Endothelial cell of umbilical vein (primary cell): ENCODE results near the gene C2orf69. TPM values are rescaled to one million over a fixed set of nuclear protein-coding genes. Genes with fewer than 3 reads are reported as not detected.

ENCODE experiments used
- BruUV-seq: library from RNA; stranded (reverse); fragments of 400-500 nt; replicated peaks from 2 replicates; lab custom pipeline; 2021; lab: Mats Ljungman, UMichigan
- CTCF ChIA-PET: fragments of 300-600, 350-600 bp; sonication (Branson Sonifier 250); formaldehyde crosslinking; loops from one replicate; lab custom pipeline; 2021; ENCODE audit warnings: antibody characterized with exemption, inconsistent platforms; lab: Charles Lee
- POLR2A ChIA-PET: fragments of 300-600, 350-600 bp; sonication (Branson Sonifier 250); formaldehyde crosslinking; loops from one replicate; lab custom pipeline; 2021; ENCODE audit warnings: antibody characterized with exemption, inconsistent platforms; lab: Charles Lee
- DNase-seq: peaks from one replicate; pipeline ENCODE4 v3.0.0-alpha.2; 2011; ENCODE audit warnings: low read depth, low spot score
- FAIRE-seq: peaks from 2 replicates; lab custom pipeline; 2011; peaks lifted over from hg19 to GRCh38; lab: Jason Lieb, UNC
- H2AFZ ChIP-seq: 2 replicates; pipeline ENCODE4 v1.6.0; 2012; ENCODE audit warnings: low read depth, low read length, control low read depth, inconsistent platforms
- H3K27ac ChIP-seq: 2 replicates; pipeline ENCODE4 v1.5.1; 2011; ENCODE audit warnings: low read depth, mild to moderate bottlenecking, control low read depth, low read length, moderate library complexity; ENCODE audit not compliant: insufficient read depth
- H3K27me3 ChIP-seq, 2 experiments: 2 replicates each; pipeline versions ENCODE4 v1.6.0 to v1.6.1; 2011; ENCODE audit warnings: low read length in 2 of 2, mixed read lengths in 1 of 2; ENCODE audit not compliant: control insufficient read depth in 2 of 2, insufficient read depth in 2 of 2
- H3K36me3 ChIP-seq, 2 experiments: 2 replicates in 1 of 2; 3 replicates in 1 of 2; pipeline ENCODE4 v1.5.1; 2011; ENCODE audit warnings: low read length in 2 of 2, mild to moderate bottlenecking in 1 of 2, moderate library complexity in 1 of 2; ENCODE audit not compliant: control insufficient read depth in 2 of 2, insufficient read depth in 2 of 2; ENCODE audit errors: extremely low read depth in 1 of 2
- H3K4me1 ChIP-seq: 3 replicates; pipeline ENCODE4 v1.5.1; 2011; ENCODE audit warnings: mild to moderate bottlenecking, low read length; ENCODE audit not compliant: control insufficient read depth, insufficient read depth; ENCODE audit errors: extremely low read depth
- H3K4me2 ChIP-seq: 2 replicates; pipeline ENCODE4 v1.6.1; 2011; ENCODE audit warnings: low read length, control low read depth, mixed read lengths; ENCODE audit not compliant: insufficient read depth
- H3K4me3 ChIP-seq, 3 experiments: fragments of 200-600 bp in 1 of 3; sonication (generic), shearing (Covaris generic) in 1 of 3; replicated peaks in 1 of 3; 2 replicates each; pipeline ENCODE4 v1.5.1; 2011 to 2016; ENCODE audit warnings: control low read depth in 3 of 3, low read length in 3 of 3, mild to moderate bottlenecking in 2 of 3, inconsistent platforms in 1 of 3, low read depth in 1 of 3, moderate library complexity in 1 of 3; ENCODE audit not compliant: insufficient read depth in 1 of 3
- H3K79me2 ChIP-seq: 2 replicates; pipeline ENCODE4 v1.6.0; 2012; ENCODE audit warnings: low read length, inconsistent platforms; ENCODE audit not compliant: control insufficient read depth, insufficient read depth
- H3K9ac ChIP-seq: replicated peaks from 2 replicates; pipeline ENCODE3; 2011; ENCODE audit warnings: low read length, control low read depth; ENCODE audit not compliant: insufficient read depth; ENCODE audit errors: extremely low read depth
- H3K9me1 ChIP-seq: replicated peaks from 3 replicates; pipeline ENCODE4 v1.6.0; 2011; ENCODE audit warnings: mild to moderate bottlenecking, low read length; ENCODE audit not compliant: control insufficient read depth, insufficient read depth; ENCODE audit errors: extremely low read depth
- H3K9me3 ChIP-seq: replicated peaks from 2 replicates; pipeline ENCODE4 v1.5.1; 2012; ENCODE audit warnings: low read length, inconsistent platforms; ENCODE audit not compliant: control insufficient read depth, insufficient read depth
- H4K20me1 ChIP-seq: replicated peaks from 2 replicates; pipeline ENCODE3; 2011; ENCODE audit warnings: mild to moderate bottlenecking, low read length; ENCODE audit not compliant: control insufficient read depth, insufficient read depth; ENCODE audit errors: extremely low read depth
- EZH2 ChIP-seq: IDR thresholded peaks from 2 replicates; pipeline ENCODE4 v1.6.1; 2012; ENCODE audit warnings: borderline replicate concordance, low read depth, mild to moderate bottlenecking, moderate library complexity, low read length, inconsistent platforms; ENCODE audit not compliant: severe bottlenecking
- GATA2 ChIP-seq: IDR thresholded peaks from 2 replicates; pipeline ENCODE4 v1.7.0; 2011; ENCODE audit warnings: low read depth, mild to moderate bottlenecking, moderate library complexity, mixed read lengths, low read length; ENCODE audit not compliant: insufficient read length, insufficient read depth
- JUN ChIP-seq: IDR thresholded peaks from 2 replicates; pipeline ENCODE4 v1.6.1; 2011; ENCODE audit warnings: borderline replicate concordance, low read depth; ENCODE audit not compliant: insufficient read length, insufficient read depth
- MYC ChIP-seq: IDR thresholded peaks from one replicate; pipeline ENCODE4 v1.6.1; 2011; ENCODE audit warnings: mild to moderate bottlenecking, low read depth, low read length
- POLR2A ChIP-seq: IDR thresholded peaks from 2 replicates; pipeline ENCODE4 v1.6.1; 2012; ENCODE audit warnings: low read depth, mild to moderate bottlenecking, control low read depth, low read length
- dilution Hi-C: fragments of 300-500 bp; cut with MboI; formaldehyde crosslinking; loops from one replicate; pipeline ENCODE4 v1.15.0; 2019; ENCODE audit warnings: low sequenced_read_pairs; ENCODE audit not compliant: extremely low pct_ligation_motif_present
- intact Hi-C: fragments of 100-400 bp; cut with micrococcal nuclease; formaldehyde crosslinking; loops from one replicate; pipeline ENCODE4 v1.10.0; 2022
- polyA plus RNA-seq, 4 experiments: library from polyadenylated mRNA; depleted of rRNA in 3 of 4; stranded (reverse) in 3 of 4; unstranded in 1 of 4; fragments of >200 nt; gene quantifications; 2 replicates each; pipeline versions ENCODE4 v1.2.1 to v1.2.3, GENCODE V29; 2011 to 2012; ENCODE audit warnings: missing spikeins in 1 of 4
- total RNA-seq: library from RNA; stranded (reverse); gene quantifications from 2 replicates; pipeline ENCODE4 v1.2.3, GENCODE V29; 2021
- TF ChIP-seq, protein P1 (sequence below): IDR thresholded peaks from 2 replicates; pipeline ENCODE4 v1.6.1; 2011; ENCODE audit not compliant: insufficient read depth, insufficient read length
- TF ChIP-seq, protein P2 (sequence below), 2 donors: IDR thresholded peaks; 1 replicate in 1 of 2; 2 replicates in 1 of 2; pipeline ENCODE4 v1.5.1; 2011; ENCODE audit warnings: low read length in 2 of 2, mild to moderate bottlenecking in 2 of 2, moderate library complexity in 2 of 2, control low read depth in 1 of 2, inconsistent platforms in 1 of 2, low read depth in 1 of 2; ENCODE audit not compliant: insufficient read depth in 1 of 2; ENCODE audit errors: extremely low read depth in 1 of 2

The C2orf69 gene
- total and polyA plus RNA-seq, 2 donors (not counting 3 experiments of a cell fraction or from before 2014, with no cell fraction given): 1.7 to 12.9 TPM

DNA sequence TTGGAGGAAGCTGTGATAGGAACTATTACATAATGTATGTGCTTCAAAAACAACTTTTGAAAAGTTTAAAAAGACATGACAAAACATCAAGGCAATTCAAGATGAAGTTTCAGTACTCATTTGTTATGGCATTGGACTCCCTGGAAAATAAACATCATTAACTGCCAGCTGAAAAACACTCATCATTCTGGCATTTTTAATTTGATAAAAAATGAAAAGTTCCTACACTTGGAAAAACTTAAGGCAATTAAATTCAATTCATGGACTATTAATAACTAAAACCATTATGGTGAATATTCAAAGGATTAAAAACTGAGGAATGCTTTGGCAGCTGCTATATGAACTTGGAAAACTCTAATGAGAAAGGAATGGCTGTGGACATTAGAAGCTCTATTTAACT lies 35.7 kb downstream of the C2orf69 start:
- Histone ChIP-seq H3K4me3 (no peak overlapping the region), H3K27ac (no peak overlapping the region), H3K9me1 (no peaks in the 10 kb centered on the region), H3K4me1 (no peaks in the 10 kb centered on the region), H3K9me3 (no peaks in the 10 kb centered on the region), H4K20me1 (no peaks in the 10 kb centered on the region), H3K27me3 (no peaks in the 10 kb centered on the region), H3K79me2 (peaks cover 5% of the 10 kb centered on the region), H3K9ac (no peak overlapping the region), H3K4me2 (no peak overlapping the region), H2AFZ (no peak overlapping the region), H3K36me3 (peaks cover 9 to 10% of the 10 kb centered on the region in 2 experiments)
- intact Hi-C loops: no loop called here
- FAIRE-seq (no peak), DNase-seq (no peak)
- BruUV-seq: no TSS peak
- ChIA-PET CTCF (interaction anchor here (1.0 kb wide), 1 partner anchor 13 kb away, joined by 3 read pairs; no protein-coding TSS in a partner anchor), POLR2A (no interaction called here)
- dilution Hi-C loops: no loop called here
- TF ChIP-seq GATA2: no peak
- no peak for TF ChIP-seq MYC
- TF ChIP-seq JUN: no peak
- TF ChIP-seq EZH2: no peak
- TF ChIP-seq, protein P1, sequence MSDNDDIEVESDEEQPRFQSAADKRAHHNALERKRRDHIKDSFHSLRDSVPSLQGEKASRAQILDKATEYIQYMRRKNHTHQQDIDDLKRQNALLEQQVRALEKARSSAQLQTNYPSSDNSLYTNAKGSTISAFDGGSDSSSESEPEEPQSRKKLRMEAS: no peak
- TF ChIP-seq, protein P2, sequence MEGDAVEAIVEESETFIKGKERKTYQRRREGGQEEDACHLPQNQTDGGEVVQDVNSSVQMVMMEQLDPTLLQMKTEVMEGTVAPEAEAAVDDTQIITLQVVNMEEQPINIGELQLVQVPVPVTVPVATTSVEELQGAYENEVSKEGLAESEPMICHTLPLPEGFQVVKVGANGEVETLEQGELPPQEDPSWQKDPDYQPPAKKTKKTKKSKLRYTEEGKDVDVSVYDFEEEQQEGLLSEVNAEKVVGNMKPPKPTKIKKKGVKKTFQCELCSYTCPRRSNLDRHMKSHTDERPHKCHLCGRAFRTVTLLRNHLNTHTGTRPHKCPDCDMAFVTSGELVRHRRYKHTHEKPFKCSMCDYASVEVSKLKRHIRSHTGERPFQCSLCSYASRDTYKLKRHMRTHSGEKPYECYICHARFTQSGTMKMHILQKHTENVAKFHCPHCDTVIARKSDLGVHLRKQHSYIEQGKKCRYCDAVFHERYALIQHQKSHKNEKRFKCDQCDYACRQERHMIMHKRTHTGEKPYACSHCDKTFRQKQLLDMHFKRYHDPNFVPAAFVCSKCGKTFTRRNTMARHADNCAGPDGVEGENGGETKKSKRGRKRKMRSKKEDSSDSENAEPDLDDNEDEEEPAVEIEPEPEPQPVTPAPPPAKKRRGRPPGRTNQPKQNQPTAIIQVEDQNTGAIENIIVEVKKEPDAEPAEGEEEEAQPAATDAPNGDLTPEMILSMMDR (IDR thresholded peaks at IDR 0.05; ENCODE audit: extremely low read depth in 1 of 2, insufficient read depth in 1 of 2, low read depth in 1 of 2, low read length in 2 of 2): no peak
- TF ChIP-seq POLR2A: no peak
